ENCODE data around the gene MYBPC2. TPM values are rescaled to one million over a fixed set of nuclear protein-coding genes. Genes with fewer than 3 reads are reported as not detected.

MYBPC2 gene
- total and polyA plus RNA-seq, 2 donors (not counting 1 experiment from before 2014, with no cell fraction given): 1.1 to 1.7 TPM

DNA sequence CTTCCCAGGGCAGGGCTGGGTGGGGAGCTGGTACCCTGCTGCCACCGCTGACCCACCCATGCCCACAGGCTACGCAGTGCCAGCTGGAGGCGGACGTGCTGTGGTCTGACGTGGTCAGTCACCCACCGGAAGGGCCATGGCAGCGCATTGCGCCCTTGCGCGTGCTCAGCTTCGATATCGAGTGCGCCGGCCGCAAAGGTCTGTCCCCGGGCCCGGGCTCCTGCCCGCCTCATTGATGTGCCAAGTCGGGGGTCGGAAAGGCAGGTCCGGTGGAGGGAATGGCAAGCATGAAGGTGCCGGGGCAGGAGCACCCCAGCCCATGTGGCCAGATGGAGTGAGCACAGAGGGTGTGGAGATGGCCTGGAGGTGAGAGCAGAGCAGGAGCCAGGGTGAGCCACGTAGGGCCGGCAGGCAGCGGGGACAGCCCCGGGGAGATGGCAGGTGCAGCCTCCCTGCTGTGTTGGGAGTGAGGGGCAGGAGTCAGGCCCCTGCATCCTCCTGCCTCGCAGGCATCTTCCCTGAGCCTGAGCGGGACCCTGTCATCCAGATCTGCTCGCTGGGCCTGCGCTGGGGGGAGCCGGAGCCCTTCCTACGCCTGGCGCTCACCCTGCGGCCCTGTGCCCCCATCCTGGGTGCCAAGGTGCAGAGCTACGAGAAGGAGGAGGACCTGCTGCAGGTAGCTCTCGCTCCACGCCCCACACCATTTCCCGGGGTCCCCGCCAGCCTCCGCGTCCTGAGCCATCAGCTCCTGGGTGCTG lies 30.0 kb upstream of the MYBPC2 start:
- Mint-ChIP-seq H3K4me3 (no peak overlapping the region), H3K9me3 (ENCODE audit: insufficient read depth) (no peaks in the 10 kb centered on the region), H3K4me1 (no peaks in the 10 kb centered on the region), H3K27ac (no peak overlapping the region), H3K27me3 (no peaks in the 10 kb centered on the region)
- Histone ChIP-seq H4K20me1 (ENCODE audit: control insufficient read depth, insufficient read depth, low read length, poor library complexity, severe bottlenecking) (no peaks in the 10 kb centered on the region), H3K27me3 (replicated peaks in 1 of 4; ENCODE audit: control extremely low read depth in 1 of 4, control insufficient read depth in 3 of 4, insufficient read depth in 4 of 4, low read length in 3 of 4) (no peaks in the 10 kb centered on the region), H2AFZ (ENCODE audit: insufficient read depth, low read depth, low read length, poor library complexity, severe bottlenecking) (no peak overlapping the region), H3K9ac (ENCODE audit: low read length) (no peak overlapping the region), H3K4me2 (replicated peaks; ENCODE audit: low read depth, low read length, poor library complexity, severe bottlenecking) (no peak overlapping the region), H3K27ac (ENCODE audit: low read length in 2 of 2) (no peak overlapping the region), H3K36me3 (replicated peaks in 1 of 2; ENCODE audit: control extremely low read depth in 1 of 2, control insufficient read depth in 1 of 2, extremely low read depth in 1 of 2, insufficient read depth in 2 of 2, low read length in 1 of 2) (peaks cover 0 to 19% of the 10 kb centered on the region in 2 experiments), H3K4me3 (ENCODE audit: control extremely low read depth in 1 of 5, extremely low read depth in 1 of 5, insufficient read depth in 1 of 5, low read depth in 2 of 5, low read length in 4 of 5) (no peak overlapping the region), H3K79me2 (ENCODE audit: control insufficient read depth, insufficient read depth, low read length) (peaks cover 29% of the 10 kb centered on the region), H3K4me1 (ENCODE audit: control insufficient read depth in 2 of 2, insufficient read depth in 2 of 2, low read length in 2 of 2) (no peaks in the 10 kb centered on the region), H3K9me3 (ENCODE audit: control extremely low read depth in 1 of 3, control insufficient read depth in 2 of 3, insufficient read depth in 1 of 3, low read length in 2 of 3) (no peaks in the 10 kb centered on the region)
- DNase-seq (no peak), ATAC-seq (ENCODE audit: low read depth) (no peak)
- CTCF ChIA-PET: interaction anchor here (0.7 kb wide), 1 partner anchor 26 kb away, joined by 3 read pairs; no protein-coding TSS in a partner anchor
- no peak for TF ChIP-seq EZH2 (IDR thresholded peaks at IDR 0.05; ENCODE audit: borderline replicate concordance, insufficient read depth, low read depth, low read length, poor library complexity, severe bottlenecking)
- TF ChIP-seq, protein P1, sequence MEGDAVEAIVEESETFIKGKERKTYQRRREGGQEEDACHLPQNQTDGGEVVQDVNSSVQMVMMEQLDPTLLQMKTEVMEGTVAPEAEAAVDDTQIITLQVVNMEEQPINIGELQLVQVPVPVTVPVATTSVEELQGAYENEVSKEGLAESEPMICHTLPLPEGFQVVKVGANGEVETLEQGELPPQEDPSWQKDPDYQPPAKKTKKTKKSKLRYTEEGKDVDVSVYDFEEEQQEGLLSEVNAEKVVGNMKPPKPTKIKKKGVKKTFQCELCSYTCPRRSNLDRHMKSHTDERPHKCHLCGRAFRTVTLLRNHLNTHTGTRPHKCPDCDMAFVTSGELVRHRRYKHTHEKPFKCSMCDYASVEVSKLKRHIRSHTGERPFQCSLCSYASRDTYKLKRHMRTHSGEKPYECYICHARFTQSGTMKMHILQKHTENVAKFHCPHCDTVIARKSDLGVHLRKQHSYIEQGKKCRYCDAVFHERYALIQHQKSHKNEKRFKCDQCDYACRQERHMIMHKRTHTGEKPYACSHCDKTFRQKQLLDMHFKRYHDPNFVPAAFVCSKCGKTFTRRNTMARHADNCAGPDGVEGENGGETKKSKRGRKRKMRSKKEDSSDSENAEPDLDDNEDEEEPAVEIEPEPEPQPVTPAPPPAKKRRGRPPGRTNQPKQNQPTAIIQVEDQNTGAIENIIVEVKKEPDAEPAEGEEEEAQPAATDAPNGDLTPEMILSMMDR (IDR thresholded peaks at IDR 0.05): no peak
- WGBS (ENCODE audit: insufficient coverage): 95% methylated on average over 40 of the region's 41 CpGs
- POLR2A ChIA-PET: no interaction called here
- intact Hi-C loops (cut with micrococcal nuclease): no loop called here

DNA sequence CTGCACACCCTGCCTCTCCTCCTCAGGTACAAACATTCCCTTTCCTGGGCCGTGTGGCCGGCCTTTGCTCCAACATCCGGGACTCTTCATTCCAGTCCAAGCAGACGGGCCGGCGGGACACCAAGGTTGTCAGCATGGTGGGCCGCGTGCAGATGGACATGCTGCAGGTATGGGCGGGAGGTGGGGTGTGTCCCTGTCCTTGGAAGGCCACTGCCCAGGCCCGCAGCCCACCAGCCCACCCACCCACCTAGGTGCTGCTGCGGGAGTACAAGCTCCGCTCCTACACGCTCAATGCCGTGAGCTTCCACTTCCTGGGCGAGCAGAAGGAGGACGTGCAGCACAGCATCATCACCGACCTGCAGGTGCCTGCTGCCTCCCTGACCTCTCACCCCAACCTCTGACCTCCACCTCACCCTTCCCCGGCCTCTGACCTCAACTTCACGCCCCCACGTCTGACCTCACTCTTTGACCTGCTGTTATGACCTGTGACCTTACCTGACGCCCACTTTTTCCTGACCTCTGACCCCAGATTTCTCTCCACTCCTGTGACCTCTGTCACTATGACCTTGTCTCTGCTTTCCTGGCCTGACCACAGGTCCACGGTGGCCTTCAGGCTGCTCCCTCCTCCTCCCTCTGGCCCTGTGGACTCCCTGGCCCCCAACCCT lies 26.4 kb upstream of the MYBPC2 start:
- ATAC-seq (ENCODE audit: low read depth): no peak
- H3K27ac Mint-ChIP-seq: no peak overlapping the region
- no peaks in the 10 kb centered on the region for H3K9me3 ChIP-seq (ENCODE audit: control extremely low read depth in 1 of 3, control insufficient read depth in 2 of 3, insufficient read depth in 1 of 3, low read length in 2 of 3)
- no peaks in the 10 kb centered on the region for H3K4me1 Mint-ChIP-seq
- H3K9me3 Mint-ChIP-seq (ENCODE audit: insufficient read depth): no peaks in the 10 kb centered on the region
- H3K4me2 ChIP-seq (replicated peaks; ENCODE audit: low read depth, low read length, poor library complexity, severe bottlenecking): no peak overlapping the region
- no peak overlapping the region for H3K4me3 Mint-ChIP-seq
- DNase-seq: no peak
- H3K79me2 ChIP-seq (ENCODE audit: control insufficient read depth, insufficient read depth, low read length): peaks cover 17% of the 10 kb centered on the region
- CTCF ChIA-PET: no interaction called here
- peaks cover 0 to 31% of the 10 kb centered on the region in 2 experiments for H3K36me3 ChIP-seq (replicated peaks in 1 of 2; ENCODE audit: control extremely low read depth in 1 of 2, control insufficient read depth in 1 of 2, extremely low read depth in 1 of 2, insufficient read depth in 2 of 2, low read length in 1 of 2)
- WGBS (ENCODE audit: insufficient coverage): 97% methylated on average over 16 of the region's 22 CpGs
- H3K27me3 ChIP-seq (replicated peaks in 1 of 4; ENCODE audit: control extremely low read depth in 1 of 4, control insufficient read depth in 3 of 4, insufficient read depth in 4 of 4, low read length in 3 of 4): no peaks in the 10 kb centered on the region
- H3K4me3 ChIP-seq (ENCODE audit: control extremely low read depth in 1 of 5, extremely low read depth in 1 of 5, insufficient read depth in 1 of 5, low read depth in 2 of 5, low read length in 4 of 5): no peak overlapping the region
- H3K4me1 ChIP-seq (ENCODE audit: control insufficient read depth in 2 of 2, insufficient read depth in 2 of 2, low read length in 2 of 2): no peaks in the 10 kb centered on the region
- H3K9ac ChIP-seq (ENCODE audit: low read length): no peak overlapping the region
- TF ChIP-seq, protein P1 (IDR thresholded peaks at IDR 0.05): no peak
- TF ChIP-seq EZH2 (IDR thresholded peaks at IDR 0.05; ENCODE audit: borderline replicate concordance, insufficient read depth, low read depth, low read length, poor library complexity, severe bottlenecking): no peak
- H2AFZ ChIP-seq (ENCODE audit: insufficient read depth, low read depth, low read length, poor library complexity, severe bottlenecking): no peak overlapping the region
- no peaks in the 10 kb centered on the region for H4K20me1 ChIP-seq (ENCODE audit: control insufficient read depth, insufficient read depth, low read length, poor library complexity, severe bottlenecking)
- intact Hi-C loops (cut with micrococcal nuclease): no loop called here
- H3K27ac ChIP-seq (ENCODE audit: low read length in 2 of 2): no peak overlapping the region
- POLR2A ChIA-PET: no interaction called here
- no peaks in the 10 kb centered on the region for H3K27me3 Mint-ChIP-seq

All from B cell (primary cell).